Measurements from ENCODE around the gene TOX3.

- TF ChIP-seq EZH2 (IDR thresholded peaks at IDR 0.05; ENCODE audit: insufficient read depth, poor library complexity, severe bottlenecking) (no peak), EZH2phosphoT487 (IDR thresholded peaks at IDR 0.05; ENCODE audit: insufficient read depth, low read depth) (no peak)
These were observed 153.5 kb downstream of the TOX3 start for GRCh38 chr16:52393448-52393847.
